ENCODE results near the gene ERAP2. TPM values are rescaled to one million over a fixed set of nuclear protein-coding genes. Genes with fewer than 3 reads are reported as not detected.

Gene ERAP2
- total and polyA plus RNA-seq, 11 donors: 0.99 to 30.5 (median 7.0) TPM

- no peak for ATAC-seq
- H3K27ac ChIP-seq: no peak overlapping the region
Measured at GRCh38 chr5:96835791-96836191, 40.5 kb upstream of the ERAP2 start.

GRCh38 chr5:96836817-96837216 lies 39.5 kb upstream of the ERAP2 start:
- ATAC-seq (no peak), DNase-seq (no peak)
- no peaks in the 10 kb centered on the region for H3K4me1 ChIP-seq
- no peak for TF ChIP-seq CTCF (IDR thresholded peaks at IDR 0.05)
- no peak for TF ChIP-seq POLR2A (IDR thresholded peaks at IDR 0.05)
- no peak overlapping the region for H3K27ac ChIP-seq
- no peaks in the 10 kb centered on the region for H3K36me3 ChIP-seq
- no peak overlapping the region for H3K4me3 ChIP-seq
- H3K27me3 ChIP-seq: no peaks in the 10 kb centered on the region
- intact Hi-C loops (cut with DNase I): no loop called here
- no peaks in the 10 kb centered on the region for H3K9me3 ChIP-seq
- 97 to 100% (median 99%) methylated on average over 1 of the region's 1 CpG for WGBS, 4 donors

More at GRCh38 chr5:96835791-96836191, 40.5 kb upstream of the ERAP2 start:
- Histone ChIP-seq H3K4me1 (peaks cover 0 to 2% (median 0%) of the 10 kb centered on the region in 12 donors), H3K36me3 (no peaks in the 10 kb centered on the region), H3K27me3 (no peaks in the 10 kb centered on the region), H3K9me3 (no peaks in the 10 kb centered on the region), H3K4me3 (no peak overlapping the region)
- TF ChIP-seq POLR2A (IDR thresholded peaks at IDR 0.05) (no peak), CTCF (IDR thresholded peaks at IDR 0.05) (no peak)
- intact Hi-C loops (cut with DNase I): no loop called here
- no peak for DNase-seq
- 92 to 97% (median 95%) methylated on average over 2 of the region's 2 CpGs for WGBS, 4 donors

GRCh38 chr5:96837303-96837702 lies 39.0 kb upstream of the ERAP2 start:
- H3K4me1 ChIP-seq: no peaks in the 10 kb centered on the region
- no peaks in the 10 kb centered on the region for H3K27me3 ChIP-seq
- ATAC-seq (peak in 1 of 4 donors; percentile 30), DNase-seq (peak in 1 of 5 donors; percentile 53)
- no peak for TF ChIP-seq CTCF (IDR thresholded peaks at IDR 0.05)
- TF ChIP-seq POLR2A (IDR thresholded peaks at IDR 0.05): no peak
- H3K4me3 ChIP-seq: no peak overlapping the region
- no peak overlapping the region for H3K27ac ChIP-seq
- H3K9me3 ChIP-seq: no peaks in the 10 kb centered on the region
- WGBS, 4 donors: 80 to 87% (median 83%) methylated on average over 13 to 14 of the region's 14 CpGs
- no peaks in the 10 kb centered on the region for H3K36me3 ChIP-seq
- intact Hi-C loops (cut with DNase I): no loop called here

- DNase-seq (no peak), ATAC-seq (no peak)
- Histone ChIP-seq H3K9me3 (no peaks in the 10 kb centered on the region), H3K27ac (no peak overlapping the region), H3K36me3 (no peaks in the 10 kb centered on the region), H3K27me3 (no peaks in the 10 kb centered on the region), H3K4me3 (no peak overlapping the region), H3K4me1 (no peaks in the 10 kb centered on the region)
- WGBS, 4 donors: 58 to 78% (median 76%) methylated on average over 2 of the region's 2 CpGs
- TF ChIP-seq POLR2A (IDR thresholded peaks at IDR 0.05): no peak
- TF ChIP-seq CTCF (IDR thresholded peaks at IDR 0.05): no peak
- intact Hi-C loops (cut with DNase I): no loop called here
Measured at GRCh38 chr5:96838201-96839070, 37.9 kb upstream of the ERAP2 start.

All from heart left ventricle (tissue), 16 donors.